ENCODE results near the gene TUBB4A.

DNA sequence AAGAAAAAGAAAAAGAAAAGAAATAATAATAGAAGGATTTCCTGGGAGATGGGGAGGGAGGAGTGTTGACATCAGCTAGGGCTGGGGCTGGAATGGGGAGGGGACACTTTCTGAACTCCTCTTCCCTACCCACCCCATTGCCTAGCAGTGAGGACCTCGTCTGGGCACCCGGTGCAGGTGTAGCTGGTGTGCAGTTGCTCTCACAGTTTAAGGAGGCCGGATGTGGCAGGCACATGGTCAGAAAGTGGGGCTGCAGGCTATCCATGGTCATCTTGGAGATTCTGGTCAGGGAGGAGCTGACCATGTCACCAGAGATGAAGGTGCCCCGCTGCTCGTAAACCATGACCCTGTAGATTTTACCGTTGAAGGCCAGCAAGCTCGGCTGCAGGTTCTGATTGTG lies 8.5 kb upstream of the TUBB4A start:
- TF ChIP-seq, protein P1, sequence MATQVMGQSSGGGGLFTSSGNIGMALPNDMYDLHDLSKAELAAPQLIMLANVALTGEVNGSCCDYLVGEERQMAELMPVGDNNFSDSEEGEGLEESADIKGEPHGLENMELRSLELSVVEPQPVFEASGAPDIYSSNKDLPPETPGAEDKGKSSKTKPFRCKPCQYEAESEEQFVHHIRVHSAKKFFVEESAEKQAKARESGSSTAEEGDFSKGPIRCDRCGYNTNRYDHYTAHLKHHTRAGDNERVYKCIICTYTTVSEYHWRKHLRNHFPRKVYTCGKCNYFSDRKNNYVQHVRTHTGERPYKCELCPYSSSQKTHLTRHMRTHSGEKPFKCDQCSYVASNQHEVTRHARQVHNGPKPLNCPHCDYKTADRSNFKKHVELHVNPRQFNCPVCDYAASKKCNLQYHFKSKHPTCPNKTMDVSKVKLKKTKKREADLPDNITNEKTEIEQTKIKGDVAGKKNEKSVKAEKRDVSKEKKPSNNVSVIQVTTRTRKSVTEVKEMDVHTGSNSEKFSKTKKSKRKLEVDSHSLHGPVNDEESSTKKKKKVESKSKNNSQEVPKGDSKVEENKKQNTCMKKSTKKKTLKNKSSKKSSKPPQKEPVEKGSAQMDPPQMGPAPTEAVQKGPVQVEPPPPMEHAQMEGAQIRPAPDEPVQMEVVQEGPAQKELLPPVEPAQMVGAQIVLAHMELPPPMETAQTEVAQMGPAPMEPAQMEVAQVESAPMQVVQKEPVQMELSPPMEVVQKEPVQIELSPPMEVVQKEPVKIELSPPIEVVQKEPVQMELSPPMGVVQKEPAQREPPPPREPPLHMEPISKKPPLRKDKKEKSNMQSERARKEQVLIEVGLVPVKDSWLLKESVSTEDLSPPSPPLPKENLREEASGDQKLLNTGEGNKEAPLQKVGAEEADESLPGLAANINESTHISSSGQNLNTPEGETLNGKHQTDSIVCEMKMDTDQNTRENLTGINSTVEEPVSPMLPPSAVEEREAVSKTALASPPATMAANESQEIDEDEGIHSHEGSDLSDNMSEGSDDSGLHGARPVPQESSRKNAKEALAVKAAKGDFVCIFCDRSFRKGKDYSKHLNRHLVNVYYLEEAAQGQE (IDR thresholded peaks at IDR 0.05; ENCODE audit: borderline replicate concordance) = no peak
- TF ChIP-seq, protein P1 (CRISPR knock-in tag; IDR thresholded peaks at IDR 0.05; ENCODE audit: low read depth) = no peak
- TF ChIP-seq ZNF184 (CRISPR knock-in tag; IDR thresholded peaks at IDR 0.05) (no peak), MAZ (CRISPR knock-in tag; conservative IDR thresholded peaks at IDR 0.05 in 1 of 2, IDR thresholded peaks at IDR 0.05 in 1 of 2) (no peak), PHF8 (IDR thresholded peaks at IDR 0.05; ENCODE audit: borderline replicate concordance, low read length) (no peak), ELF4 (CRISPR knock-in tag; IDR thresholded peaks at IDR 0.05) (no peak), NCOA2 (IDR thresholded peaks at IDR 0.05; ENCODE audit: partially characterized antibody in 2 of 2) (no peak), POLR2A (conservative IDR thresholded peaks at IDR 0.05) (no peak), TCF7L2 (IDR thresholded peaks at IDR 0.05; ENCODE audit: low read depth, low read length) (no peak), POLR2AphosphoS5 (IDR thresholded peaks at IDR 0.05; ENCODE audit: control insufficient read depth, insufficient read depth, low read depth, low read length) (no peak)
